GM19468 (cell line): ENCODE data around the gene IER2.
"Not testable (repeated sequence)": the region's sequence is repeated elsewhere in the genome, so short reads cannot be mapped to it uniquely, and the experiment has no call there.

Experiments
- ATAC-seq: cut with Tn5 transposase; IDR thresholded peaks from one replicate; pipeline ENCODE4 v1.9.1; 2021; ENCODE audit warnings: mild to moderate bottlenecking, moderate library complexity, moderate number of reproducible peaks; ENCODE audit not compliant: unreplicated experiment; ENCODE audit errors: extremely low read depth

Gene IER2

GRCh38 chr19:13189600-13189999 lies 39.4 kb downstream of the IER2 start:
- ATAC-seq: no peak

- ATAC-seq: no peak
These were observed 40.8 kb downstream of the IER2 start for GRCh38 chr19:13190781-13191540.

GRCh38 chr19:13195678-13196077 lies 45.5 kb downstream of the IER2 start:
- no peak for ATAC-seq

GRCh38 chr19:13198634-13199033 lies 48.4 kb downstream of the IER2 start:
- ATAC-seq: no peak

GRCh38 chr19:13202112-13202511 lies 51.9 kb downstream of the IER2 start:
- ATAC-seq: not testable (repeated sequence)
